Cardiac muscle cell (in vitro differentiated cells and primary cell): Measurements from ENCODE around the gene COL2A1. TPM values are rescaled to one million over a fixed set of nuclear protein-coding genes. Genes with fewer than 3 reads are reported as not detected.

Experiments used
- DNase-seq, 2 donors: peaks; one replicate each; pipeline versions ENCODE4 v3.0.0 to v3.0.0-alpha.2; 2010 to 2017; ENCODE audit warnings: low read depth in 1 of 2, low spot score in 1 of 2
- H3K27ac ChIP-seq: fragments of 200-600 bp; sonication (generic); 2 replicates; pipeline ENCODE4 v1.5.1; 2016
- H3K27me3 ChIP-seq: fragments of 200-600 bp; sonication (generic); 2 replicates; pipeline ENCODE4 v1.6.0; 2016; ENCODE audit warnings: control low read depth
- H3K36me3 ChIP-seq: fragments of 200-600 bp; sonication (generic); 2 replicates; pipeline ENCODE4 v1.5.1; 2016; ENCODE audit warnings: control low read depth
- H3K4me1 ChIP-seq: fragments of 200-600 bp; sonication (generic); 2 replicates; pipeline ENCODE4 v1.8.1; 2017; ENCODE audit warnings: low read depth, mild to moderate bottlenecking, mixed run types
- H3K4me3 ChIP-seq: fragments of 200-600 bp; sonication (generic); 2 replicates; pipeline ENCODE4 v1.5.1; 2016; ENCODE audit warnings: mild to moderate bottlenecking
- H3K9me3 ChIP-seq: fragments of 200-600 bp; sonication (generic); 2 replicates; pipeline ENCODE4 v1.5.1; 2017; ENCODE audit warnings: low read depth, mild to moderate bottlenecking, control low read depth
- CTCF ChIP-seq: IDR thresholded peaks from 2 replicates; pipeline ENCODE4 v1.5.1; 2012; ENCODE audit warnings: low read depth, mild to moderate bottlenecking, low read length
- polyA plus RNA-seq: library from polyadenylated mRNA; unstranded; fragments of >200 nt; fragmentation: Nextera tagmentation; extraction: Ambion mirVana; gene quantifications from 2 replicates; pipeline ENCODE4 v1.2.1, GENCODE V29; 2016
- total RNA-seq: library from RNA; depleted of rRNA; stranded (reverse); fragments of >200 nt; gene quantifications from 2 replicates; pipeline ENCODE4 v1.2.3, GENCODE V29; 2016

COL2A1 gene
- total and polyA plus RNA-seq, 2 experiments from 2014 or later, result 261 to 596 TPM

GRCh38 chr12:48034835-48035805 is 30.8 kb upstream of the COL2A1 start:
- no peak for TF ChIP-seq CTCF

GRCh38 chr12:48033451-48033850 is 29.2 kb upstream of the COL2A1 start:
- no peak overlapping the region for H3K4me3 ChIP-seq
- no peaks in the 10 kb centered on the region for H3K36me3 ChIP-seq
- H3K4me1 ChIP-seq, result peaks cover 41% of the 10 kb centered on the region
- DNase-seq, result no peak
- no peaks in the 10 kb centered on the region for H3K27me3 ChIP-seq
- no peak overlapping the region for H3K27ac ChIP-seq
- TF ChIP-seq CTCF, result no peak
- H3K9me3 ChIP-seq, result no peaks in the 10 kb centered on the region

More at GRCh38 chr12:48034835-48035805, 30.8 kb upstream of the COL2A1 start:
- Histone ChIP-seq H3K4me3 (no peak overlapping the region), H3K27me3 (no peaks in the 10 kb centered on the region), H3K4me1 (peaks cover 31% of the 10 kb centered on the region), H3K36me3 (no peaks in the 10 kb centered on the region), H3K27ac (no peak overlapping the region), H3K9me3 (no peaks in the 10 kb centered on the region)
- no peak for DNase-seq

- no peaks in the 10 kb centered on the region for H3K9me3 ChIP-seq
- H3K27ac ChIP-seq, result no peak overlapping the region
- H3K36me3 ChIP-seq, result no peaks in the 10 kb centered on the region
- no peaks in the 10 kb centered on the region for H3K27me3 ChIP-seq
- peak in 1 of 2 donors; percentile 14 for DNase-seq
- no peak for TF ChIP-seq CTCF
- H3K4me3 ChIP-seq, result no peak overlapping the region
- H3K4me1 ChIP-seq, result peaks cover 42% of the 10 kb centered on the region
Observed at GRCh38 chr12:48032597-48032996, 28.3 kb upstream of the COL2A1 start.

GRCh38 chr12:48031135-48031960 is 27.1 kb upstream of the COL2A1 start:
- Histone ChIP-seq H3K4me1 (peaks cover 39% of the 10 kb centered on the region), H3K36me3 (no peaks in the 10 kb centered on the region), H3K27ac (no peak overlapping the region), H3K9me3 (no peaks in the 10 kb centered on the region), H3K27me3 (no peaks in the 10 kb centered on the region), H3K4me3 (no peak overlapping the region)
- DNase-seq, result no peak
- no peak for TF ChIP-seq CTCF

GRCh38 chr12:48030173-48030650 is 25.9 kb upstream of the COL2A1 start:
- H3K27ac ChIP-seq, result peak overlapping the region; percentile 56
- no peak overlapping the region for H3K4me3 ChIP-seq
- H3K9me3 ChIP-seq, result no peaks in the 10 kb centered on the region
- no peaks in the 10 kb centered on the region for H3K27me3 ChIP-seq
- H3K36me3 ChIP-seq, result no peaks in the 10 kb centered on the region
- DNase-seq, result no peak
- TF ChIP-seq CTCF, result no peak
- peaks cover 42% of the 10 kb centered on the region for H3K4me1 ChIP-seq
